Stimulated activated CD4-positive, alpha-beta T cell treated with anti-CD3 and anti-CD28 coated beads, Interleukin-4, amount 100 ng/mL, for 4 hours (primary cell): Measurements from ENCODE around the gene ANK2.
"Not testable (repeated sequence)": the region's sequence is repeated elsewhere in the genome, so short reads cannot be mapped to it uniquely, and the experiment has no call there.

Source experiments
- DNase-seq, 2 experiments: peaks; one replicate each; pipeline ENCODE4 v3.0.0-alpha.2; 2020

Gene ANK2

DNA sequence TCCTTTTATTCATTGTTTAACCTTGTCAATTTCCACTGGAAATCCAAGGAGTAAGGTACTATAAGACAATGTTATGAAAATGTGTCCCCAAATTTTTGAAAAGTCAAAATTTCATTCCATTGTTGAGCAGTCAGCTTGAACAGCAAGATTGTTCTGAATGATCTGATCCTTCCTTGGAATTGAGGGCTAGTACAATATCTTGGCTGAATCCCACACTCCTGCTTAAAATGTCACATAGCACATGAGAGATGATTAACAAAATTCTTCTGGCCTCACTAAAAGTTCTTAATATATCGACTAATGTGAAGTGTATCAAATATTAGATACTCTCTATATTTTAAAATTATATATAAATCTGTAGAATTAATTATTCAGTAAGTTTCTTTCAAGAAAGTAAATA is 104.8 kb downstream of the ANK2 start:
- DNase-seq: no peak

DNA sequence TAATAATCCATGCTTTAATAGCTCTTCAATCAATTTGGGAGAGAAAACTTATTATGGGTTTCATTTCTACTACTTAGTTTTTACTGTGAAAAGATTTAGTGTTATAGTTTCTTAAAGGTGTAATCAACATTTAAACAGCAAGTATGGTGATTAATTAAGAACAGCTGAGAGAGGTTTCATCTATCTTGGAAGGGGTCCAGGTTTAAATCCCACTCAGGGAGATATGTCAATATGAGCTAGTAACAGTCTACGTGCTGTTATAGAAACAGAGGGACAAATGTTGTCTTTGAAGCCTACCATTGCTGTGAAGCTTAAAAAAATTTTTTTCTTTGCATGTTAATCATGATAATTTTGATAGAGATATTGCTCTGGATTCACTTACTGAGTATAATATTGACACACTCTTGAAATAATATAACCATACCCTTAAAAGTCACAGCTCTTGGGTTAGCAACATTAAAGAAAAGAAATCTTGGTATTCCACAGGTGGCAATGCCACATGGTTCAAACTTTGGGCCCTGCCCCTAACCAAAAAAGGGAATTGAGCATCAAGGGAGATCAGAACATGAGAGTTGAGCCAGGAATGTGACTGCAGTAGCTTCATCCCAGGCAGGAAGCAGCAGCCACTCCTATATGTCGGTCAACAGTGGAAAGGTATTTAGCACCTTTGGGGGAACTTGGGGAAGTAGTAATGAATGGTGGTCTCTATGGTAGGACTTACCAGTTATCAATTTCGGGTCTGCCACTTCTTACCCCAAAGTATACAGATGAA is 107.8 kb downstream of the ANK2 start:
- DNase-seq: no peak

DNA sequence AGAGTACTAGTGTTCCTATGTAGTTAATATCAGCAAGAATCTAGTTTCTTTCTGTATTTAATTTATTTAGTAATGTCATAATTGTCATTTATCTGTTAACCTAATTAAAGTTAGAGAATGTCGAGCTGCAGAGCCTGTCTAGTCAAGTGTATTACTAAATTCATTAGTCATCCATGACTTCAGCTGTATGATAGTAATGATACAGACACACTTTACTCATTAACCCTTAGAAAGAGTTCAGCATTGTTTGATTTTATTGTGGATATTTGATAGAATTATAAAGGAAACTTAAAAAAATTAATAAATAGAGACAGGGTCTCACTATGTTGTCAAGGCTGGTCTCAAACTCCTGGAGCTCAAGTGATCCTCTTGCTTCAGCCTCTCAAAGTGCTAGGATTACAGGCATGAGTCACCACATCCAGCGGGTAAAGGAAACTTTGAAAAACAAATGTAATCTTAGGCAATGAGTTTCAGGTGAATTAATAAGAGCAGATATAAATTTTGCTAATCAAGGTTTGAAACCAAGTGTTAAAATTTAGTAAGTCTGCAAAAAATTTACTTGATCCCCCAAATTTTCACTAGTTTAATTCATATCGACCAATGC is 110.6 kb downstream of the ANK2 start:
- no peak for DNase-seq

DNA sequence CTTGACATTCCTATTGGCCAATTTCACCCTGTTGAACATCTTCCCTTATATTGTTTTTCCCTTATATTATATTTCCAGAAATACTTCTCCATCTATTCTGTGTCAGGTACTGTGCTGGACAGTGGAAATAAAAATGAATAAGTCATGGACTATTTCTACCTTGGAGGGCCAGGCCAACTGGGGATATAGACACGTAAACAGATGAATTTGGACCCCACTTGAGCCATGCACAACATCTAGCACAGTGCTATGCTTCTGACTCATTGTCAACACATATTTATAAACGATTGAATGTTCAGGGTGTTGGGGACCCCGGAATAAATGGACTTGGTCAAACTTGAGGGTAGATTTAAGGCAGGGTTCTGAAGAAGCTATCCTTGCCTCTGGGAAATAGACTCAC is 111.1 kb downstream of the ANK2 start:
- DNase-seq: no peak

DNA sequence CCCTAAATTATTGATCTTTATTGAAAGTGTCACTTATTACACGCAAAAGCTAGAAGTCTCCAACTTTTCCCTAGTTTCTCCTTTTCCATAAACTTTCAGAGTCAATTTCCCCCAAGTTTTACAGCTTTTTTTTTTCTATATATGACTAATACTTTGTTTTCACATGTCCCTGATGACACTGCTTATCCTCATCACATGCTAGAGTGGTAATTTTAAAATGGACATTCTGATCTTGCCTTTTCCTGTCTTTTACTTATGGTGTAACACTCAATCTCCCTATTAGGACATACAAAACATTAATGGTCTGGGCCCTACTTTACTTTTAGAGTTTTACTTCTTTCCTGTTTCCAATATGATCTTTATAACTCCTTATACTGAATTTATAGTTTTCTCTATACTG is 112.6 kb downstream of the ANK2 start:
- no peak for DNase-seq

DNA sequence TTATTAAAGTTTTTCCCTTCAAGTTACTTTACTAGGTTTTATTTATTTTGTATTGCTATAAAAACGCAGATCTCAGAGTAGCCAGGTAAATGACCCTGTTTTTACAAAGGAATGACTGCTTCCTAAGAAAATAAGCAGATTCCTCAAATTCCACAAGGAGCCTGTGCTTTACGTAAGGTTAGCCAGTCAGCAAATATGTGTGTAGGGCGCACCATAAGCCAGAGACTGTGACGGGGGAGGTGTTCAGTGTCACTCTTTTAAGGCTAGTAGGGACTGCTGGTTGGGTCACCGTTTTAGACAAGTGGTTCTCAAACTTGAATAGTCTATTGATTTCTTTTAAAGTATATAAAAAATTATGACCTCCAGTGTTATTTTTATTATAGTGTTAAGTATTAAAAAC is 119.9 kb downstream of the ANK2 start:
- no peak for DNase-seq

DNA sequence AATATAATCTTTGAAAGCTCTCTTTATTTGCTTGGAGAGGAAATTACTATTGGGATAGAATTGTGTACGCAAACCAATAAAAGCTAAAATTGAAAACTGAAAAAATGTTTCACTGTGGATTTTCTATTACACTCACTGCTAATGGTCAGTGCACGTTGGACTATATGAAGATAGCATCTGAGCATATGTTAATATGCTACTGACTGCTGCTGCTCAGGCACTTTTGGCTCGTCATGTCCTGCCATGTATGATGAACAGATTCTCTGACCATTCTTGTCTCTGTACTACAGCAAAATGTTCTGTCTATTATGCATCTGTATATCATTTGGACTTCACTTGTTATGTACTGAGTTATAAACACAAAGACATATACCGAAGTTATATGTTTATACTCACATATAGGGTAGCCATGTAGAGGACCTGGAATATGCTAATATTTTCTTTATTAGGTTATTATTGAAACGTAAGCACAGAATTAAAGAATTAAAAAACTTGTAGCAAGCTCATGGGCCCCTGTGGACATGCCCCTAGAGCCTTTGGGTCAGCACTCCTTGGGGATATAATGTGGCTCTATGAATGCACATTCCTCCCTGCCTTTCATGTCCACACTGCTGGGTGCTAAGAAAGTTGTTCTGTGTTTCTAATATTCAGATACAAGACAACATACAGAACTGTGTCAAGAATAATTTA is 120.8 kb downstream of the ANK2 start:
- no peak for DNase-seq

DNA sequence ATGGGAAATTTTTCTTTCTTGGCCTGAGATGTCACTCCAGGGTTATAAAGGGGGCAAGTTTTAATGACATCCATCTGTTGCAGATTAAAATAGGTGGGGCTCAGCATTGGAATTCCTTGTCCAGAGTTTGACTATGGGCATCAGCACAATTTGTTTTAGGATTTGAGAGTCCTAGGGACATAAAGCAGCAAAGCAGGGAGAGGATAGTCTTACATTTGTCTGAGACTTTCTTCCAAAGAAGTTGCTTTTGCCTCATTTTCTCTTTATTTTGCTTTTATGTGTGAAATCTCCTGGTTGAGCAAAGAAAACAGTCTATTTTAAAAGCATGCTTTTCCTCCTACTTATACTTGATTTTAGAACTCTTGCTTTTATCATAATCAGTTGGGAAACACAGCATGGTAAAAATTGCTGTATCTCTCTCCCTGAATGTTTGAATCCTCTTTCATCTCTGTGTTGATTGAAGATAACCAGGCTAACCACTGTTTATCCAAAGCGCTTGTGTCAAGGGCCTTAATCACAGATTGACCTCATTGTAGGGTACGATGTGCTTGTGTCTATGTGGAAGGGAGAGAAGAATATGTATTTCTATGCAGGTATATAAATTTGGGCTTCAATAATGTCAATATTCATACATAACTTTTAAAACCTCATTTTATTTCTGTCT is 121.5 kb downstream of the ANK2 start:
- DNase-seq: no peak

DNA sequence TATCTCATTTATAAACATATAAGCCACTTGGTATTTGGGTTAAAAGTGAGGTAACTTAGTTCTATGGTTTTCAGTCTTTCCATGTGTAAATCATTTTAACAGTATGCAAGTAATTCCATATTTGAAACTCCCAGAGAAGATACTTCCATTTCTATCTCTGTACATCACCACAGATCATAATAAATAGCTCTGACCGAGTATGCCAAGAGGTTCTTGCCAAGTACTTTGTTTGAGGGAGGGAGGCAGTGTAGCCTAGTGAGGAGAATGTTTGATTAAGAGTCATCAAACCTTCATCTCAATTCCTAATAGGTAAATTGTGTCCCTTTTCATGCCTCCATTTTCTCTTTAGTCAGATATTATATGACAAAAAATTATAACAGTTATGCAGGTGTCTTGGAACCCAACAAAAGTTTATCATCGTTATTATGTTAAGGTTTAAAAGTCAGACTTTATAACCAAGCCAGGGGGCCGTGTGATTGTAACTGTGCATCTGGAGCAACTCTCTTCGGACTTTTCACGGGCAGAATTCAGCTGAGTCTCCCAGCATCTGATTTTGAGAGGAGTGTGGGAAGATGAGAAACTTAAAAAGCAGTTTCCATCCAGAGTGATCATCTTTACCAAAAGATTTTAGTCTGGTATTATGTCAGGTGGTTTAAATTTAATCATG is 123.8 kb downstream of the ANK2 start:
- no peak for DNase-seq

DNA sequence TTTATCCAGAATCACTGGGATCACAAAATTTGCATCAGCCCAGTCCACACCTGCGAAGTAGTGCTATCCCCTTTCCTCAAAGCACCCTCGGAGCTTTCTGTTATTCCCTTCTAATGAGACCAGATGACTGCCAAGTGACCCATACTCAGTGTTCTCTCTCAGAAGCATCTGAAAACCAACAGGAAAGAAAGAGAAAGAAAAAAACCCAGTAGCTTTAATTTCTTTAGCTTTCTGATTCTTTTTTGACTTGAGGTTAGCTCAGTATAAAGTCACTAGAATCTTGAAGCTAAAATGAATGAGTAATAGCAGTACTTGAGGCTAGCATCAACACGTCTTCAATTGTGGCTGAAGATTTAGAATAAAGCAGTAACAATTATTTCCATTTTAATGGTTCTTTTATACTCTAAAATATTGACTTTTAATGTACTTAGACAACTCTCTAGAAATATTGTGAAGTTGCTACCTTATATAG is 124.4 kb downstream of the ANK2 start:
- DNase-seq: no peak

DNA sequence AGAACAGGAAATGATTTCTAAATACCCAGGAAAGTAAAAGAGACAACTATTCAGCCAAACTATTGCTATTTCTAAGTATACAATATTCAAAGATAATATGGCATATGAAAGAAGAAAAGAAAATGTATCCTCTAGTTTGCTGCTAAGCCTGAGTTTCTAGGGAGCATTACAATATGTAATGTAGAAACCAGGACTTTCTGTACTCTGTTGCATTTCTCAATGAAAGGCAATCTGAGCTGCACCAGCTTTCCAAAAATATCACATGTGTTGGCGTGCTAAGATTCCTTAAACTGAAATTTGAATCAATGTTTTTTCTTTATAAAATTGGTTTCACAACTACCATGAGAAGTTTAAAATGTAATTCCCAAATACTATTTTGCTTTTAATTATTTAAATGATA is 129.6 kb downstream of the ANK2 start:
- no peak for DNase-seq

DNA sequence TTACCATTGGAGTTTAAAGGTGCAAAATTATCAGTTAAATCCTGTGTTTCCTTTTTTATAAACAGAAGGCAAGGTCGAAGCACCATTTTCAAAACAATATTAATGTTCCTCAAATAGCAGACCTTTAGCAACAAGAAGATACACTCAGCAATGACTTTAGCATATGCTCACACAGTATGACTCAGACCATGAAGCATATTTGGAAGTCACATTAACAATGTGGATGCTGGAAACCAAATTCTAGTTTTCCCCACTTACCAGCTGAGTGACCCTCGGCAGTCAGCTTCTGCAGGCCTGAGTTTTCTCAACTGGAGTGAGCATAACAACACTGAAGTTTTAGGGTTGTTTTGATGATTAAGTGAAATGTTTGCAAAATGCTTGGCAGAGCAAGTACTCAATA is 130.5 kb downstream of the ANK2 start:
- no peak for DNase-seq

DNA sequence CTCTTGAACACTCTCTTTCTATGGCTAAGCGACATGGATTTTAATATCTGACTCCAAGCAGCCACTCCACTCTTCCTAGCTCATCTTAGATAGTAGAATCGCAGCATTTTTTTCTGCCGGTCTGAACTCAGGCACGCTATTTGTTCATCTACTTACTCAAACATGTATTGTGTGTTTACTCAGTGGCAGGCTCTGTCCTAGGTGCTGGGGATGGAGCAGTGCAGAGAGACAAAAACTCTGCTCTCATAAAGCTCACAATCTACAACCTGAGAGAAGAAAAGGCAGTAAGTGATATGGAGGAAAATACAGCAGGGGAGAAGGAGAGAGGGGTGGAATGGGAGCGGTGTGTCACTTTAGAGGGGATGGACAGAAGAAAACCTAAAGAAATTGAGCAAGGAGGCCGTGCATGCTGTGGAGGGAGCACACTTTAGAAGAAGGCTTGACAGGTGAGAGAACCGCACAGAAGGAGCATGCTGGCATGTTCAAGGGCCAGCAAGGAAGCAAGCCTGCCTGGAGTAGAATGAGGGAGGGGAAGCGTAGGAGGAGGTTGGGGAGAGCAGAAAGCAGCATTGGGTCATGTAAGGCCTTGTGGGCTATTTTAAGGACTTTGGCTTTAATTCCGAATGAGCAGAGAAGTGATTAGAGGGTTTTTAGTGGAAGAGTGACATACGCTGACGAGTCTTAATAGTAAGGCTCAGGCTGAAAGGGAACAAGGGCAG is 132.0 kb downstream of the ANK2 start:
- DNase-seq: no peak

DNA sequence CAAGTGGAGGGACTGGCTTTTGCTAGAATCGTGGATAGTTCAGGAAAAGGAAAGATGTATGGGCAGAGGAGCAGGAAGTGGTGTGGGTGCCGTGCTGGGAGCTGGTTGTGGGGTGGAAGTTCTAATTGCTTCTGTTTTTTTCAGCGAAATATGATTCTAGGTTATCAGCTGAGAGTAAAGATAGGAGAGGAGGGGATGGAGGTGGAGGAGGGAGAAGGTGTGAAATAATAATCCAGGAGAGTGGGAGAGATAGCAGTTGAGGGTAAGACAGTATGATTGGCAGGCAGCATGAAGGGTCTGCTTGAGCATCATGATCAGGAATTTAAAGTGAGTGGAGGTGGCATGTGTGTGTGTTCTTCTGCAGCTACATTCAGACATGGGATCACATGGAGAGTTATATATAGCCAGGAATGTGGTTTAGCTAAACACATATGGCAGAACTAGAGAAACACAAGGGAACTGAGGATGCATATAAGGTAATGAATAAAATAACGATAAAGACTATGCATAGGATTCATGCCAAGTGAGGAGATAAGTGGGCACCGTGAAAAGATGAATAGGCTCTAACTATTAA is 133.7 kb downstream of the ANK2 start:
- no peak for DNase-seq

DNA sequence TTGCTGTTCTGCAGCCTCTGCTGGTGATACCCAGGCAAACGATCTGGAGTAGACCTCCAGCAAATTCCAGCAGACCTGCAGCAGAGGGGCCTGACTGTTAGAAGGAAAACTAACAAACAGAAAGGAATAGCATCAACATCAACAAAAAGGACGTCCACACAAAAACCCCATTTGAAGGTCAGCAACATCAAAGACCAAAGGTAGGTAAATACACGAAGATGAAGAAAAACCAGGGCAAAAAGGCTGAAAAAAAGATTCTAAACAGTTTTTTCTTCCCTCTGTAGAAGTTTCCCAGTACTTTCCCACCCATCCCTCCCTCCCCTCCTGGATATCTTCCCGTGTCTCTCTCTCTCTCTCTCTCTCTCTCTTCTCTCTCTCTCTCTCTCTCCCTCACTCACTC is 136.8 kb downstream of the ANK2 start:
- not testable (repeated sequence) for DNase-seq

DNA sequence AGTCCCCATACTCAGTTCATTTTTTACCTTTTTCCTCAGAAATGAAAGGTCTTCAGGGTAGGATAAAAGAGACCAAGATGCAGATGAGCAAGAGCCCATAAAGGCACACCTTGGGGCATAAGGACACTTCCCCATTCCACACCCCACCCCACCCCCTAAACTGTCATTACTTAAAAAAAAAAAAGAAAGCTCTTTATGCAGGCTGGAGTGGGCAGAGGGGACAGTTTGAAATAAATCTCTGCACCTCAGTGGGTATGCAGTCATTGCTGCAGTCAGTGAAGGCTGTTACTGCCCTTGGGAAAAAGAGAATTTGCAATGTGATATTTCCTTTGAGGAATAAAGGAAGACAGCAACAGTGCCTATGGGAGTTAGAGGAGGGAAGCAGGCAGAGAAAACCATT is 137.5 kb downstream of the ANK2 start:
- DNase-seq: no peak

DNA sequence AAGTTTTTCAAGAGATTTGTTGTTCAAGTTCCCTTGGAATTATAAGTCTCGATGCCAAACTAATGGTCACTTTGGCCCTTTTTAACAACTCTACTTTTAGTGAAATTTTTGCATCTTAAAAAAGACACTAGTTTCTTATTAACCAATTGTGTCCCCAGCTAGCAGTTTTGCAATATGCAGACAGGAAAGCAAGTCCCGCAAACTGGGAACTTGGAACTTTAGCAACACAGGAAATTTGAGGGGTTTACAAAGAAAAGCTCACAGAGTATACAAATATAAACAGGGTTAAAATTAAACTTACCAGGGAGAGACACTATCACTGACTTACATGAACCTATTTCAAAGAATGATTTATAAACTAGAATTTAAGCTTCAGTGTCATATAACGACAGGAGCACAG is 137.9 kb downstream of the ANK2 start:
- DNase-seq: no peak

DNA sequence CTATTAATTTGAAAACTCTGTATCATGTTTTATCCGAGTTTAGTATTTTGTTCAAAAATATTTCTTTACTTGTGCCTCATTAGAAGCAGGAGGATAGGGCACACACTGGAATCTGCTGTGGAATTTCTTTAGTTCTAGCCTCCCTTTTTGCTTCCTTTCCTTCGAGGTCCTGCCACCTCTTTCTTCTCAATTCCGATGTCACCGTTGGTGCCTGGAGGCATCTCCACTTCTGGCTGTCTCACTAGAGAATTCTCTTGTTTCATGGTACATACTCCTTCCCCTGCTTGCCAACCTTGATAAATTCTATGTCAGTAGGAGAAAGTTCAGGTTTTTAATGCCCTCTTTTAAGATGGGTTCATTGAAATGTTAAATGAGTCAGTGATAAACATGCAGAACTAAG is 140.1 kb downstream of the ANK2 start:
- DNase-seq: no peak

DNA sequence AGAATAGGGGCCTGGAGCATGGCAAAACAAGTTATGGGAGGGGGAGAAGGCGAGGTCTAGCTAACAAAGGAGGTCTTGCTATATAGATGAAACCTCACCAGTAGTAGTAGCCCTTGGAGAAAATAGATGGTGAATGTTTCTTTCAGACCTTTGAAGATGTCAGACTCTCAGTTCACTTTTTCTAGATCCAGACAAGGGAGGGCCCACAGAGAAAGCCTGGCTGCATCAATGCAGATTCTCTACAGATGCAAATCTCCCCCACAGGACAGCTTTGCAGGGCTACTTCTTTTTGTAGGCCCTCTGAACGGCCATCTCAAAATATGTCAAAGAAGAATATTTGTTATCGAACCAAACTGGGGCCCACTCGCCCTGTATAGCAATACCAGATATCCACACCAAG is 159.7 kb downstream of the ANK2 start:
- no peak for DNase-seq

DNA sequence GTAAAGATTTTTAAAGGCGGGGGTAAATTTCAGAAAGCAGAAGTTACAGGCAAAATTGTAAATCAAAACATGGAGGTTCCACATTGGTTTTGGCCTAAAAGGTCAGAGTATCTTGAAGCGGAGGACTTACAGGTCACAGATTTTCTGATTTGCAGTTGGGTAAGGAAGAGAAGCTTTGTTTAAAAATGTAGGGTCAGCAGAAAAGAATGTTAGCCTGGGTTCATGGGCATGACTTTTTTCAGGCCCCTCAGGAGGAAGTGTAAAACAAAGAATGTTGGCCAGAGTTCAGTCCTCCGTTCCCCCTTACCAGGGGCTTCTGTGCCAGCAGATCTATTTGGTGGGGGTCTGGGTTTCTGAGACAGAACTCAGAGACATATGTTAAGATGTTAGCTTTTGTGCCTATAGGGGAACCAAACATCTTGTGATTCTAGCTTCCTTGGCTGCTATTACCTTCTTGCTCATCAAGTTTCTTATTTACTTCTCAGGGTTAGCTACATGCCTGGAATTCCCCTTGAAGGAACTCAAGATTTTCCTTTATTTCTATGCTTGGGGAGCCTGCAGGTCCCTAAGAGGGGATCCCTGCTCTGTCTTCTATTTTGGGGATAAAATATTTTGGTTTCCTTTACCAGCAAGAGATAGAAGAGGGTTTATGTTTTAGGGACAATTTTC is 160.3 kb downstream of the ANK2 start:
- DNase-seq: no peak

DNA sequence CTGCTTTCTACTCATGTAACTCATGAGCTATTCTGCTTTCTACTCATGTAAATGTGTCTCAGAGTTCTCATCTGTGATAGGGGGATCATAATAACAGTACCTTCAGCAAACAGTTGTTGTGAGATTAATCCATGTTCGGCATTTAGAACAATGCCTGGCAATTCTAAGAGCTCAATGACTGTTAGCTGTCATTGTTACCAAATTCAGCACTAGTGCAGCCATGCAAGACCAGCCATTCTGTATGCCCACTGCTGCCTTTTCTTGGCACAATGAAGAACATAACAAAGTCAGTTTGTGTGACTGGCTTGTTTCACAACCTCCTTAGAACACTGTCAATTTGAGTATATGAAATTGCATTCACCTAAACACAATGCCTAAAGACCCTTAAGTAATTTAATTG is 163.2 kb downstream of the ANK2 start:
- DNase-seq: no peak

DNA sequence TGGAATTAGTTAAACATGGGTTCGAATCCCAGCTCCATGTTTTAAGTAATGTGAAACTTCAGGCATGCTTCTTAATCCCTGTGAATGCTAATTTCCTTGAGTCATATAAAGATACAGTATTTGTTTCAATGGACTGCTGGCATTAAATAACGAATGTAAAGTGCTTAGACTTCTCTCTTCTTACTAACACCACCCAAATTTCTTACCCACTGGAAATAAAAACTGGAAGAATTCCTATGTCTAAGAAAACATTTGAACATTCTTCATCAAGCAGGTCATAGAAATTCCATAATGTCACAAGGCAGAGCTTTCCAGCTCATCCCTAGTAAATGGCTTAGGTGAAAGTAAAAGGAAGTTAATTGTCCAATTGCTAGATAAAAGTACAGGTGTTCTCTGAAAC is 172.5 kb downstream of the ANK2 start:
- no peak for DNase-seq
